Caco-2 (cell line): ENCODE results near the gene PACSIN1. TPM values are rescaled to one million over a fixed set of nuclear protein-coding genes. Genes with fewer than 3 reads are reported as not detected.

Experiments
- BruUV-seq: library from RNA; stranded (reverse); fragments of 400-500 nt; replicated peaks from 2 replicates; lab custom pipeline; 2021; lab: Mats Ljungman, UMichigan
- CTCF ChIA-PET: fragments of 300-600 bp; sonication (Branson Sonifier 250); formaldehyde crosslinking; loops from one replicate; lab custom pipeline; 2022; ENCODE audit warnings: antibody characterized with exemption; lab: Charles Lee
- POLR2A ChIA-PET: fragments of 300-600 bp; sonication (Branson Sonifier 250); formaldehyde crosslinking; loops from one replicate; lab custom pipeline; 2022; ENCODE audit warnings: antibody characterized with exemption; lab: Charles Lee
- DNase-seq, 2 experiments: peaks; one replicate each; pipeline versions ENCODE4 v3.0.0 to v3.0.0-alpha.2; 2020 to 2022
- H3K27me3 ChIP-seq: replicated peaks from 2 replicates; pipeline ENCODE4 v1.6.0; 2011; ENCODE audit warnings: low read length; ENCODE audit not compliant: control insufficient read depth, insufficient read depth
- H3K36me3 ChIP-seq: 2 replicates; pipeline ENCODE4 v1.5.1; 2011; ENCODE audit warnings: low read length; ENCODE audit not compliant: control insufficient read depth, insufficient read depth
- H3K4me1 ChIP-seq: fragments of 250-450 bp; sonication (Bioruptor Pico); 2 replicates; pipeline ENCODE4 v1.5.1; 2020; ENCODE audit warnings: mild to moderate bottlenecking
- H3K4me3 ChIP-seq: 2 replicates; pipeline ENCODE4 v1.5.1; 2011; ENCODE audit warnings: low read depth, mild to moderate bottlenecking, control low read depth, low read length
- H3K9me3 ChIP-seq: fragments of 250-450 bp; sonication (Bioruptor Pico); 2 replicates; pipeline ENCODE4 v1.5.1; 2020; ENCODE audit warnings: mild to moderate bottlenecking, moderate library complexity
- H3K27ac Mint-ChIP-seq: one replicate; pipeline ENCODE4 v1.8.0; 2022; ENCODE audit warnings: mixed read lengths; ENCODE audit not compliant: unreplicated experiment
- H3K27me3 Mint-ChIP-seq: one replicate; pipeline ENCODE4 v1.8.0; 2022; ENCODE audit warnings: mixed read lengths; ENCODE audit not compliant: insufficient read depth, unreplicated experiment
- H3K36me3 Mint-ChIP-seq: one replicate; pipeline ENCODE4 v1.8.0; 2022; ENCODE audit warnings: mild to moderate bottlenecking, mixed read lengths; ENCODE audit not compliant: insufficient read depth, unreplicated experiment
- H3K4me1 Mint-ChIP-seq: one replicate; pipeline ENCODE4 v1.8.0; 2022; ENCODE audit warnings: low read depth, mixed read lengths; ENCODE audit not compliant: unreplicated experiment
- H3K4me3 Mint-ChIP-seq: one replicate; pipeline ENCODE4 v1.8.0; 2022; ENCODE audit warnings: mild to moderate bottlenecking, moderate library complexity, mixed read lengths; ENCODE audit not compliant: unreplicated experiment
- H3K9me3 Mint-ChIP-seq: one replicate; pipeline ENCODE4 v1.8.0; 2022; ENCODE audit warnings: mixed read lengths; ENCODE audit not compliant: unreplicated experiment
- intact Hi-C: fragments of 100-400 bp; cut with micrococcal nuclease; formaldehyde crosslinking; loops from one replicate; pipeline ENCODE4 v1.10.0; 2022; ENCODE audit not compliant: unreplicated experiment
- total RNA-seq: library from RNA; stranded (reverse); gene quantifications from 2 replicates; pipeline ENCODE4 v1.2.3, GENCODE V29; 2022
- TF ChIP-seq, protein P1 (sequence below), 2 experiments: fragments of 200-600 bp in 1 of 2; IDR thresholded peaks; 1 replicate in 1 of 2; 2 replicates in 1 of 2; pipeline versions ENCODE4 v1.5.1 to v1.8.0; 2011 to 2022; ENCODE audit warnings: antibody characterized with exemption in 1 of 2, control low read depth in 1 of 2, inconsistent platforms in 1 of 2, low read depth in 1 of 2, low read length in 1 of 2, mild to moderate bottlenecking in 1 of 2, moderate library complexity in 1 of 2; ENCODE audit not compliant: insufficient read depth in 1 of 2, severe bottlenecking in 1 of 2, unreplicated experiment in 1 of 2

The PACSIN1 gene
- total RNA-seq, 1 experiment from 2014 or later: 3.7 TPM

- Histone ChIP-seq H3K4me3 (no peak overlapping the region), H3K27me3 (no peaks in the 10 kb centered on the region), H3K9me3 (no peaks in the 10 kb centered on the region), H3K36me3 (no peaks in the 10 kb centered on the region), H3K4me1 (peaks cover 12% of the 10 kb centered on the region)
- Mint-ChIP-seq H3K9me3 (no peaks in the 10 kb centered on the region), H3K4me1 (peaks cover 14% of the 10 kb centered on the region), H3K27me3 (no peaks in the 10 kb centered on the region), H3K4me3 (no peak overlapping the region), H3K36me3 (no peaks in the 10 kb centered on the region), H3K27ac (no peak overlapping the region)
- no peak for DNase-seq
- ChIA-PET CTCF (no interaction called here), POLR2A (no interaction called here)
- TF ChIP-seq, protein P1, sequence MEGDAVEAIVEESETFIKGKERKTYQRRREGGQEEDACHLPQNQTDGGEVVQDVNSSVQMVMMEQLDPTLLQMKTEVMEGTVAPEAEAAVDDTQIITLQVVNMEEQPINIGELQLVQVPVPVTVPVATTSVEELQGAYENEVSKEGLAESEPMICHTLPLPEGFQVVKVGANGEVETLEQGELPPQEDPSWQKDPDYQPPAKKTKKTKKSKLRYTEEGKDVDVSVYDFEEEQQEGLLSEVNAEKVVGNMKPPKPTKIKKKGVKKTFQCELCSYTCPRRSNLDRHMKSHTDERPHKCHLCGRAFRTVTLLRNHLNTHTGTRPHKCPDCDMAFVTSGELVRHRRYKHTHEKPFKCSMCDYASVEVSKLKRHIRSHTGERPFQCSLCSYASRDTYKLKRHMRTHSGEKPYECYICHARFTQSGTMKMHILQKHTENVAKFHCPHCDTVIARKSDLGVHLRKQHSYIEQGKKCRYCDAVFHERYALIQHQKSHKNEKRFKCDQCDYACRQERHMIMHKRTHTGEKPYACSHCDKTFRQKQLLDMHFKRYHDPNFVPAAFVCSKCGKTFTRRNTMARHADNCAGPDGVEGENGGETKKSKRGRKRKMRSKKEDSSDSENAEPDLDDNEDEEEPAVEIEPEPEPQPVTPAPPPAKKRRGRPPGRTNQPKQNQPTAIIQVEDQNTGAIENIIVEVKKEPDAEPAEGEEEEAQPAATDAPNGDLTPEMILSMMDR (IDR thresholded peaks at IDR 0.05; ENCODE audit: insufficient read depth in 1 of 2, low read depth in 1 of 2, low read length in 1 of 2, severe bottlenecking in 1 of 2, unreplicated experiment in 1 of 2): no peak
- BruUV-seq: no TSS peak
- intact Hi-C loops: no loop called here
These were observed 89.5 kb downstream of the PACSIN1 start for GRCh38 chr6:34555328-34555727.

- no peaks in the 10 kb centered on the region for H3K27me3 ChIP-seq
- no peak within 1 kb of the TSS for H3K4me3 ChIP-seq
- intact Hi-C loops: no loop called here
- ChIA-PET CTCF (no interaction called here), POLR2A (no interaction called here)
- H3K36me3 Mint-ChIP-seq: no peaks in the 10 kb centered on the region
- no peaks in the 10 kb centered on the region for H3K9me3 ChIP-seq
- H3K27me3 Mint-ChIP-seq: no peaks in the 10 kb centered on the region
- no TSS peak for BruUV-seq
- no peaks in the 10 kb centered on the region for H3K36me3 ChIP-seq
- H3K9me3 Mint-ChIP-seq: no peaks in the 10 kb centered on the region
- H3K27ac Mint-ChIP-seq: no peak within 1 kb of the TSS
- H3K4me1 ChIP-seq: peaks cover 12% of the 10 kb centered on the region
- peak in 1 of 2 experiments; percentile 27 for DNase-seq
- H3K4me3 Mint-ChIP-seq: no peak within 1 kb of the TSS
- peaks cover 17% of the 10 kb centered on the region for H3K4me1 Mint-ChIP-seq
- TF ChIP-seq, protein P1 (IDR thresholded peaks at IDR 0.05; ENCODE audit: insufficient read depth in 1 of 2, low read depth in 1 of 2, low read length in 1 of 2, severe bottlenecking in 1 of 2, unreplicated experiment in 1 of 2): peak in 1 of 2 experiments; percentile 14
These were observed 90.2 kb downstream of the PACSIN1 start, which contains the start of gene SPDEF for GRCh38 chr6:34556031-34556471. Gene SPDEF, minus strand, starts transcription at chr6:34556329. Its CDS starts 11,874 bp downstream, at chr6:34544455.

DNA sequence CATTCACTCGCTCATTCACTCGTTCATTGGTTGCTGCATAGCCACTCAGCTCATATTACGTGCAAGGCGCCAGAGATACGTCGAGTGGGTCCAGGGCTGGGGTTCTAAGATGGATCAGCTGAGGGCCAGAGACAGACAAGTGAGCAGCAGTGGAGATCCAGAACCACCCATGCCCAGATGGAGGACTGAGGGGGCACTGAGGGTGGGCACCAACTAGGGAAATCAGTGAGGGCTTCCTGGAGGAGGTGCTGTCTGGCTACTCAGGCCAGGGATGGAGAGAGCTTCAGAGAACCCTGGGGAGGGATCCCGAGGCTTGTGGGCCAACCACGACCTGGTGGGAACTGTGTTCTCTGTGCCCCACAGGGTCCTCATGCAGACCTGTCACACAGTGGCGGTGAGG is 90.6 kb downstream of the PACSIN1 start:
- no peak for DNase-seq
- ChIA-PET CTCF (no interaction called here), POLR2A (no interaction called here)
- Mint-ChIP-seq H3K9me3 (no peaks in the 10 kb centered on the region), H3K4me1 (peaks cover 17% of the 10 kb centered on the region), H3K4me3 (no peak overlapping the region), H3K27ac (no peak overlapping the region), H3K36me3 (no peaks in the 10 kb centered on the region), H3K27me3 (no peaks in the 10 kb centered on the region)
- Histone ChIP-seq H3K9me3 (no peaks in the 10 kb centered on the region), H3K4me1 (peaks cover 12% of the 10 kb centered on the region), H3K36me3 (no peaks in the 10 kb centered on the region), H3K4me3 (no peak overlapping the region), H3K27me3 (no peaks in the 10 kb centered on the region)
- intact Hi-C loops: no loop called here
- TF ChIP-seq, protein P1 (IDR thresholded peaks at IDR 0.05; ENCODE audit: insufficient read depth in 1 of 2, low read depth in 1 of 2, low read length in 1 of 2, severe bottlenecking in 1 of 2, unreplicated experiment in 1 of 2): no peak
- BruUV-seq: no TSS peak
